GM21786 (cell line): ENCODE measurements around the gene LRP5.
"Not testable (repeated sequence)": the region's sequence is repeated elsewhere in the genome, so short reads cannot be mapped to it uniquely, and the experiment has no call there.

Experiments used
- ATAC-seq: cut with Tn5 transposase; IDR thresholded peaks from one replicate; pipeline ENCODE4 v1.9.1; 2021; ENCODE audit not compliant: unreplicated experiment

Gene LRP5

GRCh38 chr11:68460741-68461574 is 148.6 kb downstream of the LRP5 start, which contains the start of gene PPP6R3:
Gene PPP6R3, plus strand, starts transcription at chr11:68460752. Its CDS starts 76,913 bp downstream, at chr11:68537665.
- peak; percentile 14 for ATAC-seq

DNA sequence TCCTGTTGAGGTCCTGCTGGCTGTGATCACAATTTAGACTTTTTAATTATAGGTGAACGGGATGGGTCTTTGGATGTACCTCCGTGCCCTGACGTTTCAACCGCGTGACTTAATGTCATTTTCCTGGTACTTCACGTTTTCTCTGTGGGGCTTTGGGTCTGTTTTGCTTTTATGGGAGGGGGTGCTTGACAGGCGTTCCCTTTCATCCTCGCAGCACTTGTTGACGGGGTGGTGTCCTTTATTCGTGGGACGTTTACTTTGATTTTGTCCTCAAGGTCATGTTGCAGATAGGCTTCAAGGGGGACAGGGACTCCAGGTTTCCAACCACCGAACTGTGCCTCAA is 149.2 kb downstream of the LRP5 start:
- ATAC-seq = no peak

DNA sequence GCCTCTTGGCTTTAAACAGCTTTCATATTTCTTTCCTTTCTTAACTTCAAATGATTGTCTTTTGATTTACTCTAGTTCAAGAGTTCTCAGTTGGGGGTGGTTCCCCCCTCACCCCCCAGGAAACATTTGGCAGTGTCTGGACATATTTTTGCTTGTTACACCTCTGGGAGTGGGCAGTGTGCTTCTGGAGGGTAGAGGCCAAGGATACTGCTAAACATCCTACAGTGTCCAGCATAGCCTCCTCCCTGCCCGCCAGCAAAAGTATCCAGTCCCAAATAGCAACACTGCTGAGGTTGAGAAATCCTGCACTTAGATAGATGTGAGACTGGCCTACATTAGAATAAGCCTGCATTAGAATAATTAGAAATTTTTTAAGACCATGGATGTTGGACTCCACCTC is 151.3 kb downstream of the LRP5 start:
- no peak for ATAC-seq

- ATAC-seq = no peak
These were observed 154.9 kb downstream of the LRP5 start for GRCh38 chr11:68467201-68467834.

DNA sequence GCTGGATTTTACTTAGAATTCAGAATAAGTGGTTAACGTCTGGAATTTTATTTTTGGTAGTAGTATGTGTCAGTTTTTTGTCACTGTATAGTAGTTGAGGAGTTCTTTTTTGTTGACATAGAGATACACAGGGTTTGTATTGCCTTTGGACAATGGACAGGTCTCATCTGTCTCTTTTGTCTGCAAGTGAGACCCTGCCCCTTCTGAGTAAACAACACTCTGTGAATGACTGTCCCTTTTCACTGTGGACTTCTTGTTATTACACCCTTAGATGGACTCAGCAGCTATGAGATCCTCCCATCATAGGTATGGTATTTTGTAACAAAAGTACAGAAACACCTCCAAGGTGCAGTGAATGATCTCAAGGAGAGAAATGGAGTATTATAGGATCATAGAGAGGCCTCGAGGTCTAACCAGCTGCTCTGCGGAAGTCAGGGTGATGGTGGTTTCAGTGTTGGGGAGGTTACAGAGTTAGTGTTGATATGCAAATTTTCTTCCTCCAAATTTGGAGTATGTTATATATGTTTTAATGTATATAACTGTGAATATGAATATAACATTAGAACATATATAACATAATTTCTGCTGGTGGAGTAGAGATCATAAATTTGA is 155.9 kb downstream of the LRP5 start:
- no peak for ATAC-seq

DNA sequence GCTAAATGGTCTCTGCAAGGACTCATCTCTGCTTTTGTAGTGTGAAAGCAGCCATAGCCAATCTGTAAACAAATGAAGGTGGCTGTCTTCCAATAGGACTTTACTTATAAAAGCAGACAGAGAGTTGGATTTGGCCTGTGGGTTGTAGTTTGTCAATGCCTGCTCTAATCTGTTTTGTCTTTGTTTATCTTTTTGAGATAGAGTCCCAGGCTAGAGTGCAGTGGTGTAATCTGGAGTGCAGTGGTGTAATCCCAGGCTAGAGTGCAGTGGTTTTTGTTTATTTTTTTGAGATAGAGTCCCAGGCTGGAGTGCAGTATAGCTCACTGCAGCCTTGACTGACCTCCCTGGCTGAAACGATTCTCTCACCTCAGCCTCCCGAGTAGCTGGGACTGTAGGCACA is 156.7 kb downstream of the LRP5 start:
- no peak for ATAC-seq

GRCh38 chr11:68469642-68470041 is 157.3 kb downstream of the LRP5 start:
- ATAC-seq = no peak

GRCh38 chr11:68470304-68470811 is 158.0 kb downstream of the LRP5 start:
- ATAC-seq = no peak

DNA sequence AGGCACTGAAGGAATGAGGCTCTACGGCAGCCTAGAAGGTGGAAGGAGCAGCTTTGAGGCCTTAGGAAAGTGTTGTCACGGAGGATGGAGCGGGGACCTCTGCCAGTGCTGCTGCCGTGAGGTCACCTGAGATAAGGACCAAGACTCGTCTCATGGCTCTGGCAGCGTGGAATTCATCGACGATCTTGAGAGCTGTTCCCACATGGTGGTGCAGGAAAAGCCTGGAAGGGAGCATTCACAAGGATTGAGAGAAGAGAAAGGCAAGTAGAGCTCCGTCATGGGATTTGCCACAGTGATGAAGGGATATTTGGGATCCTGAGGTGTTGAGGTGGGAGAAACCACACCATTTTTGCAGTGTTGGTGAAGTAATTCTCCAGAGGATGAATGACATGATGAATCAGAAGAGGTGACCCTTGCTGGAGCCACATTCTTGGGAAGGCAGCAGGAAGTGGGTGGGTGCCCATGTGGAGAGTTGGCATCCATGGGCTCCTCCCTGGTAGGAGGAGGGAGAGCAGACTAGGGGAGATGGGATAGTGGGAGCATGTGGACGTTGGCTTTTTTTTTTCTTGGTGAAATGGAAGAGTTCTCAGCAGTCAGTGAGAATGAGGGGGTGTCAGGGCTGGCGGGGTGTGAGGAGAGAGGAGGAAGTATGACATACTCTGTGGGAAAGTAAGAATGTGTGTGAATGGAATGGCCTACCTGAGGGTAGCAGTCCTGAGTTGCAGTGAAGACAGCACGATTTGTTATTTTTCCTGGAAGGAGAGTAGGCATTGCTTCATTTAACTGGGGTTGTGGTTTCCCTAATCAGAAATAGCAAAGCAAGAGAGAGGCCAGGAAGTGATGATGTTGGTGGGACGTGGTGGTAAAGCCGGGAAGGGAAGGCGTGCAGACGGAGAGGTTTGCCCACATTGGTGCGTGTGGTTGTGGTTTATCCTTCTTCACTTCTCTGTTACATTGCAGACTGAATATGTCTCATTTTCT is 159.3 kb downstream of the LRP5 start:
- no peak for ATAC-seq

DNA sequence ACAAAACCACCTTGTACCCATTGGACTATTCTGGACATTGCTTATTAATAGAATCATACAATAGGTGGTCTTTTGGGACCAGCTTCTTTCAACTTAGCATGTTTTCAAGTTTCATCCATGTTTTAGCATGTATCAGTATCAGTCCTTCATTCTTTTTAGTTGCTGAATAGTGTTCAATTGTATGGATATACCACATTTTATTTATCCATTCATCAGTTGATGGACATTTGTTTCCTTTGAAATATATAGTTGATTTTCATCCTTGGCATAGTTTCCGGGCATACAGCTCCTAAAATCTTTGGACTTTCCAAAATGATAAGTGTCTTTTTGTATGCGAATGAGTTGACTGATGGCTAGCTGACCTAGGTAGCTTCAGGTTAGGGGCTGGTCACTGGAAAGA is 160.4 kb downstream of the LRP5 start:
- no peak for ATAC-seq

DNA sequence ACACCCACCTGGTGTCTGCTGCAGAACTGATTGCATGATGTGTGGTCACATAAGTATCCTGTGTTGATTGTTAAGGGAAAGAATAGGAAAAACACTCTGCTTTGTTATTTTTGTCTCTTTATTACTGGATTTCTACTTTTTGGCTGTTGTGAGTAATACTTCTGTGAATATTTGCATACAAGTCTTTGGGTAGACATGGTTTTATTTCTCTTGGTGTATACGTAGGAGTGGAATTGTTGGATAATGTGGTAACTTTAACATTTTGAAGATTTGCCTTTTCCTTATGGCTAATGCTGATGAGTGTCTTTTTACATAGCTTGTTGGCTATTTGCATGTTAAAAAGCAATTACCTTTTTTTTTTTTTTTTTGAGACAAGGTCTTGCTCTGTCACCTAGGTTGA is 161.3 kb downstream of the LRP5 start:
- no peak for ATAC-seq

DNA sequence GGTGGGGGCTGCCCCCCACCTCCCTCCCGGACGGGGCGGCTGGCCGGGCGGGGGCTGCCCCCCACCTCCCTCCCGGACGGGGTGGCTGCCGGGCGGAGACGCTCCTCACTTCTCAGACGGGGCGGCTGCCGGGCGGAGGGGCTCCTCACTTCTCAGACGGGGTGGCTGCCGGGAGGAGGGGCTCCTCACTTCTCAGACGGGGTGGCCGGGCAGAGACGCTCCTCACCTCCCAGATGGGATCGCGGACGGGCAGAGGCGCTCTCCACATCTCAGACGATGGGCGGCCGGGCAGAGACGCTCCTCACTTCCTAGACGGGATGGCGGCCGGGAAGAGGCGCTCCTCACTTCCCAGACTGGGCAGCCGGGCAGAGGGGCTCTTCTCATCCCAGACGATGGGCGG is 163.2 kb downstream of the LRP5 start:
- ATAC-seq = not testable (repeated sequence)

DNA sequence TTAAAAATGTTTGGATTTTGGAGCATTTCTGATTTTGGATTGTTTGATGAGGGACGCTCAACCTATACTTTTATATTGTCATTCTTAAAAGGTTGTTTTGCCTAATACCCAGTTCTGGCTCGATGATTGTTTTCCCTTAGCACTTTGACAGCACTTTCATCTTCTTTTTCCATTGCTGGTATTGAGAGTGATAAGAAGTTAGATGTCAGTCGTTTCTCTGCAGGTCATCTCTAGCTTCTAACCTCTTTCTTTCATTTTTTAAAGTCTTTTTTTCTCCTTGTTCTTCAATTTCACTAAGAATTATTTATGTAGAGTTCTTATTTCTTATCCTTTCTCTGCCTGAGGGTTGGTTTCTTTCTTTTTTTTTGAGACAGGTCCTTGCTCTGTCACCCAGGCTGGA is 167.0 kb downstream of the LRP5 start:
- no peak for ATAC-seq

- no peak for ATAC-seq
These were observed 167.8 kb downstream of the LRP5 start for GRCh38 chr11:68480193-68480592.

- no peak for ATAC-seq
These were observed 168.6 kb downstream of the LRP5 start for GRCh38 chr11:68480852-68481510.

- no peak for ATAC-seq
These were observed 169.3 kb downstream of the LRP5 start for GRCh38 chr11:68481579-68482240.

- ATAC-seq = no peak
These were observed 176.2 kb downstream of the LRP5 start for GRCh38 chr11:68488623-68489022.

DNA sequence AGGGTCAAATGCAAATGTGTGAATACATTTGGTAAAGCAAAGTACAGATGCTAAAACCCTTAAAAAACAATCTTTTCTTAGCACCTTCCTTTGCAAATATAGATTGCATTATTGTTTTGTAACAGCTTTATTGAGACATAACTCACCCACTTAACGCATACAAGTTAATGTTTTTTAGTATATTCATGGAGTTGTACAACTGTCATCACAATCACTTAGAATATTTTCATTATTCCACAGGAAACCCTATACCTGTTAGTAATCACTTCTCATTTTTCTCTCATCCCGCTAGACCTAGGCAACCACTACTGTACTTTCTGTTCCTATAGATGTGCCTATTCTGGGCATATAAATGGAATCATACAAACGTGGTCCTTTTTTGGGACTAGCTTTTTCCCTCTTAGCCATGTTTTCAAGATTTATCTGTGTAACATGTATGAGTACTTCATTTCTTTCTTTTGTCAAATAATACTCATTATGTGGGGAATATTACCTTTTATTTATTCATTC is 182.9 kb downstream of the LRP5 start:
- no peak for ATAC-seq

GRCh38 chr11:68495872-68496271 is 183.5 kb downstream of the LRP5 start:
- ATAC-seq = no peak

DNA sequence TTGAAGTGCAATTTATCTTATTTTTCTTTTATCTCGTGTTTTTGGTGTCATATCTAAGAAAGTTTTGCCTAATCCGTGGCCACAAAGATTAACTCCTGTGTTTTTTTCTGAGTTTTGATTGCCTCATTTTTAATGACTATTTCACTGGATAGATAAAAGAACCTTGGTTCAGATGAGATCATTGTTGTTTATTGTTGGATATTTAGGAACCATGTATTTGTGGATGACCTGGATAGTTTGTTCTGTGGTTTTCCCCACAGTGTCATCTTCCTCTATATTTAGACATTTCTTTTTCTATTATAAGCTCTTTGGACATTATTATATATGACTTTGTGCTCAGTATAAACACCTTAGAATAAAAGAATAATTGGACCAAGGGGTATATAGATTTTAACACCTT is 185.4 kb downstream of the LRP5 start:
- ATAC-seq = no peak
